ENCODE data around the gene NEURL4. TPM values are rescaled to one million over a fixed set of nuclear protein-coding genes. Genes with fewer than 3 reads are reported as not detected.

The NEURL4 gene
- total RNA-seq, 4 donors from 2014 or later = 23.3 to 69.0 (median 53.9) TPM

- peaks cover 0 to 18% (median 9%) of the 10 kb centered on the region in 4 donors for H3K4me1 ChIP-seq
- no peak overlapping the region for H3K4me3 ChIP-seq
- no peaks in the 10 kb centered on the region for H3K9me3 ChIP-seq
- H3K27ac ChIP-seq = no peak overlapping the region
- no peak for DNase-seq
- TF ChIP-seq POLR2A (IDR thresholded peaks at IDR 0.05) (no peak), CTCF (IDR thresholded peaks at IDR 0.05) (no peak)
- peaks cover 0 to 44% (median 0%) of the 10 kb centered on the region in 3 donors for H3K36me3 ChIP-seq
- no peaks in the 10 kb centered on the region for H3K27me3 ChIP-seq
Measured at GRCh38 chr17:7326186-7326585, 2.9 kb downstream of the NEURL4 start.

- TF ChIP-seq POLR2A (IDR thresholded peaks at IDR 0.05) = no peak
- no peak for TF ChIP-seq CTCF (IDR thresholded peaks at IDR 0.05)
- peaks cover 0 to 11% (median 3%) of the 10 kb centered on the region in 4 donors for H3K4me1 ChIP-seq
- H3K36me3 ChIP-seq = peaks cover 0 to 55% (median 0%) of the 10 kb centered on the region in 3 donors
- no peak for DNase-seq
- H3K27ac ChIP-seq = no peak overlapping the region
- H3K9me3 ChIP-seq = no peaks in the 10 kb centered on the region
- no peak overlapping the region for H3K4me3 ChIP-seq
- H3K27me3 ChIP-seq = no peaks in the 10 kb centered on the region
Measured at GRCh38 chr17:7325031-7325528, 4.1 kb downstream of the NEURL4 start.

- Histone ChIP-seq H3K27me3 (no peaks in the 10 kb centered on the region), H3K4me1 (peaks cover 0 to 11% (median 3%) of the 10 kb centered on the region in 4 donors), H3K4me3 (no peak overlapping the region), H3K36me3 (peaks cover 0 to 58% (median 0%) of the 10 kb centered on the region in 3 donors), H3K9me3 (no peaks in the 10 kb centered on the region), H3K27ac (no peak overlapping the region)
- TF ChIP-seq CTCF (IDR thresholded peaks at IDR 0.05) = no peak
- TF ChIP-seq POLR2A (IDR thresholded peaks at IDR 0.05) = no peak
- no peak for DNase-seq
Measured at GRCh38 chr17:7324438-7324779, 4.7 kb downstream of the NEURL4 start.

GRCh38 chr17:7323731-7324437, 5.3 kb downstream of the NEURL4 start:
- Histone ChIP-seq H3K27ac (no peak overlapping the region), H3K9me3 (no peaks in the 10 kb centered on the region), H3K4me1 (peaks cover 0 to 11% (median 3%) of the 10 kb centered on the region in 4 donors), H3K4me3 (no peak overlapping the region), H3K36me3 (peaks cover 0 to 59% (median 0%) of the 10 kb centered on the region in 3 donors), H3K27me3 (no peaks in the 10 kb centered on the region)
- TF ChIP-seq POLR2A (IDR thresholded peaks at IDR 0.05) (no peak), CTCF (IDR thresholded peaks at IDR 0.05) (peak; percentile 74 to 94 (median 78))
- DNase-seq = peak; percentile 68 to 85 (median 76)

GRCh38 chr17:7322520-7323194, 6.5 kb downstream of the NEURL4 start:
- Histone ChIP-seq H3K9me3 (no peaks in the 10 kb centered on the region), H3K27ac (no peak overlapping the region), H3K36me3 (peaks cover 0 to 71% (median 0%) of the 10 kb centered on the region in 3 donors), H3K4me3 (no peak overlapping the region), H3K4me1 (peaks cover 0 to under 1% (median 0%) of the 10 kb centered on the region in 4 donors), H3K27me3 (no peaks in the 10 kb centered on the region)
- TF ChIP-seq POLR2A (IDR thresholded peaks at IDR 0.05) = no peak
- no peak for TF ChIP-seq CTCF (IDR thresholded peaks at IDR 0.05)
- no peak for DNase-seq

All from Peyer's patch (tissue), 4 donors.